C4-2B (cell line): Measurements from ENCODE around the gene KRT9.

Experiments
- CTCF ChIP-seq: fragments of 450-650 bp; conservative IDR thresholded peaks from 2 replicates; pipeline ENCODE4 v1.5.1; 2017; ENCODE audit warnings: mild to moderate bottlenecking
- ZFX ChIP-seq: fragments of 450-650 bp; IDR thresholded peaks from 2 replicates; pipeline ENCODE4 v1.6.1; 2017

DNA sequence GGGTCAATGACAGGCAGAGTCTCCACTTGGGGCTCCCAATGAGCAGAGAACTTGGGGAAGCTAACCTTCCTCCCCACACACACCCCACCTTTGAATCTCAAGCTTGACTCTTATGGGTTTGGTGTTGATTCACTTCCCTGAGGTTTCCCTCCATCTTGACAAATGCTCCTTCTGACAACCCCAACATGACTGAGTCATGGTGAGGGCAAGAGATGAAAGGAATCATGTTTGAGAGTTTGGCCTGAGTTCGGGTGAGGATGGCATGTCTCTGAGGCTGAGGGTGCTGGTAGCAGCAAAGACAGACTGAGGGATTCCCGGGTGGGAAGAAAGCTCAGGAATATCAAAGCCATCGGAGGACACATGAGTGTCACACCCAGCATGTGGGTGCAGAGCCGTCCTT is 18.7 kb downstream of the KRT9 start:
- TF ChIP-seq CTCF (no peak), ZFX (no peak)
